Endothelial cell of umbilical vein (primary cell): ENCODE data around the gene FOCAD. TPM values are rescaled to one million over a fixed set of nuclear protein-coding genes. Genes with fewer than 3 reads are reported as not detected.
A peak's percentile ranks its signal among the peaks of the same experiment; 100 is the strongest.

Experiments
- BruUV-seq: library from RNA; stranded (reverse); fragments of 400-500 nt; replicated peaks from 2 replicates; lab custom pipeline; 2021; lab: Mats Ljungman, UMichigan
- CTCF ChIA-PET: fragments of 300-600, 350-600 bp; sonication (Branson Sonifier 250); formaldehyde crosslinking; loops from one replicate; lab custom pipeline; 2021; ENCODE audit warnings: antibody characterized with exemption, inconsistent platforms; lab: Charles Lee
- POLR2A ChIA-PET: fragments of 300-600, 350-600 bp; sonication (Branson Sonifier 250); formaldehyde crosslinking; loops from one replicate; lab custom pipeline; 2021; ENCODE audit warnings: antibody characterized with exemption, inconsistent platforms; lab: Charles Lee
- DNase-seq: peaks from one replicate; pipeline ENCODE4 v3.0.0-alpha.2; 2011; ENCODE audit warnings: low read depth, low spot score
- FAIRE-seq: peaks from 2 replicates; lab custom pipeline; 2011; peaks lifted over from hg19 to GRCh38; lab: Jason Lieb, UNC
- H2AFZ ChIP-seq: 2 replicates; pipeline ENCODE4 v1.6.0; 2012; ENCODE audit warnings: low read depth, low read length, control low read depth, inconsistent platforms
- H3K27ac ChIP-seq: 2 replicates; pipeline ENCODE4 v1.5.1; 2011; ENCODE audit warnings: low read depth, mild to moderate bottlenecking, control low read depth, low read length, moderate library complexity; ENCODE audit not compliant: insufficient read depth
- H3K27me3 ChIP-seq, 2 experiments: 2 replicates each; pipeline versions ENCODE4 v1.6.0 to v1.6.1; 2011; ENCODE audit warnings: low read length in 2 of 2, mixed read lengths in 1 of 2; ENCODE audit not compliant: control insufficient read depth in 2 of 2, insufficient read depth in 2 of 2
- H3K36me3 ChIP-seq, 2 experiments: 2 replicates in 1 of 2; 3 replicates in 1 of 2; pipeline ENCODE4 v1.5.1; 2011; ENCODE audit warnings: low read length in 2 of 2, mild to moderate bottlenecking in 1 of 2, moderate library complexity in 1 of 2; ENCODE audit not compliant: control insufficient read depth in 2 of 2, insufficient read depth in 2 of 2; ENCODE audit errors: extremely low read depth in 1 of 2
- H3K4me1 ChIP-seq: 3 replicates; pipeline ENCODE4 v1.5.1; 2011; ENCODE audit warnings: mild to moderate bottlenecking, low read length; ENCODE audit not compliant: control insufficient read depth, insufficient read depth; ENCODE audit errors: extremely low read depth
- H3K4me2 ChIP-seq: 2 replicates; pipeline ENCODE4 v1.6.1; 2011; ENCODE audit warnings: low read length, control low read depth, mixed read lengths; ENCODE audit not compliant: insufficient read depth
- H3K4me3 ChIP-seq, 3 experiments: fragments of 200-600 bp in 1 of 3; sonication (generic), shearing (Covaris generic) in 1 of 3; replicated peaks in 1 of 3; 2 replicates each; pipeline ENCODE4 v1.5.1; 2011 to 2016; ENCODE audit warnings: control low read depth in 3 of 3, low read length in 3 of 3, mild to moderate bottlenecking in 2 of 3, inconsistent platforms in 1 of 3, low read depth in 1 of 3, moderate library complexity in 1 of 3; ENCODE audit not compliant: insufficient read depth in 1 of 3
- H3K79me2 ChIP-seq: 2 replicates; pipeline ENCODE4 v1.6.0; 2012; ENCODE audit warnings: low read length, inconsistent platforms; ENCODE audit not compliant: control insufficient read depth, insufficient read depth
- H3K9ac ChIP-seq: replicated peaks from 2 replicates; pipeline ENCODE3; 2011; ENCODE audit warnings: low read length, control low read depth; ENCODE audit not compliant: insufficient read depth; ENCODE audit errors: extremely low read depth
- H3K9me1 ChIP-seq: replicated peaks from 3 replicates; pipeline ENCODE4 v1.6.0; 2011; ENCODE audit warnings: mild to moderate bottlenecking, low read length; ENCODE audit not compliant: control insufficient read depth, insufficient read depth; ENCODE audit errors: extremely low read depth
- H3K9me3 ChIP-seq: replicated peaks from 2 replicates; pipeline ENCODE4 v1.5.1; 2012; ENCODE audit warnings: low read length, inconsistent platforms; ENCODE audit not compliant: control insufficient read depth, insufficient read depth
- H4K20me1 ChIP-seq: replicated peaks from 2 replicates; pipeline ENCODE3; 2011; ENCODE audit warnings: mild to moderate bottlenecking, low read length; ENCODE audit not compliant: control insufficient read depth, insufficient read depth; ENCODE audit errors: extremely low read depth
- CTCF ChIP-seq, 2 donors: IDR thresholded peaks; 1 replicate in 1 of 2; 2 replicates in 1 of 2; pipeline ENCODE4 v1.5.1; 2011; ENCODE audit warnings: low read length in 2 of 2, mild to moderate bottlenecking in 2 of 2, moderate library complexity in 2 of 2, control low read depth in 1 of 2, inconsistent platforms in 1 of 2, low read depth in 1 of 2; ENCODE audit not compliant: insufficient read depth in 1 of 2; ENCODE audit errors: extremely low read depth in 1 of 2
- EZH2 ChIP-seq: IDR thresholded peaks from 2 replicates; pipeline ENCODE4 v1.6.1; 2012; ENCODE audit warnings: borderline replicate concordance, low read depth, mild to moderate bottlenecking, moderate library complexity, low read length, inconsistent platforms; ENCODE audit not compliant: severe bottlenecking
- FOS ChIP-seq: IDR thresholded peaks from 2 replicates; pipeline ENCODE4 v1.6.1; 2011; ENCODE audit warnings: mild to moderate bottlenecking, low read length, moderate library complexity, borderline replicate concordance; ENCODE audit not compliant: insufficient read depth
- GATA2 ChIP-seq: IDR thresholded peaks from 2 replicates; pipeline ENCODE4 v1.7.0; 2011; ENCODE audit warnings: low read depth, mild to moderate bottlenecking, moderate library complexity, mixed read lengths, low read length; ENCODE audit not compliant: insufficient read length, insufficient read depth
- JUN ChIP-seq: IDR thresholded peaks from 2 replicates; pipeline ENCODE4 v1.6.1; 2011; ENCODE audit warnings: borderline replicate concordance, low read depth; ENCODE audit not compliant: insufficient read length, insufficient read depth
- MAX ChIP-seq: IDR thresholded peaks from 2 replicates; pipeline ENCODE4 v1.6.1; 2011; ENCODE audit not compliant: insufficient read depth, insufficient read length
- MYC ChIP-seq: IDR thresholded peaks from one replicate; pipeline ENCODE4 v1.6.1; 2011; ENCODE audit warnings: mild to moderate bottlenecking, low read depth, low read length
- POLR2A ChIP-seq: IDR thresholded peaks from 2 replicates; pipeline ENCODE4 v1.6.1; 2012; ENCODE audit warnings: low read depth, mild to moderate bottlenecking, control low read depth, low read length
- POLR2AphosphoS5 ChIP-seq: IDR thresholded peaks from 2 replicates; pipeline ENCODE4 v1.6.1; 2012; ENCODE audit warnings: low read depth, mild to moderate bottlenecking, control low read depth, low read length, moderate library complexity; ENCODE audit not compliant: insufficient read depth
- dilution Hi-C: fragments of 300-500 bp; cut with MboI; formaldehyde crosslinking; loops from one replicate; pipeline ENCODE4 v1.15.0; 2019; ENCODE audit warnings: low sequenced_read_pairs; ENCODE audit not compliant: extremely low pct_ligation_motif_present
- intact Hi-C: fragments of 100-400 bp; cut with micrococcal nuclease; formaldehyde crosslinking; loops from one replicate; pipeline ENCODE4 v1.10.0; 2022
- polyA plus RNA-seq, 4 experiments: library from polyadenylated mRNA; depleted of rRNA in 3 of 4; stranded (reverse) in 3 of 4; unstranded in 1 of 4; fragments of >200 nt; gene quantifications; 2 replicates each; pipeline versions ENCODE4 v1.2.1 to v1.2.3, GENCODE V29; 2011 to 2012; ENCODE audit warnings: missing spikeins in 1 of 4
- total RNA-seq: library from RNA; stranded (reverse); gene quantifications from 2 replicates; pipeline ENCODE4 v1.2.3, GENCODE V29; 2021

Gene FOCAD
- total and polyA plus RNA-seq, 2 donors (not counting 3 experiments of a cell fraction or from before 2014, with no cell fraction given) = 26.7 to 66.9 TPM

- H3K4me3 ChIP-seq = no peak overlapping the region
- no peaks in the 10 kb centered on the region for H3K4me1 ChIP-seq
- intact Hi-C loops (no loop called here), dilution Hi-C loops (no loop called here)
- H3K79me2 ChIP-seq = no peaks in the 10 kb centered on the region
- no peak overlapping the region for H3K4me2 ChIP-seq
- H3K27ac ChIP-seq = no peak overlapping the region
- FAIRE-seq = peak; percentile 68
- H3K9me3 ChIP-seq = no peaks in the 10 kb centered on the region
- peak; percentile 58 for DNase-seq
- no peaks in the 10 kb centered on the region for H3K9me1 ChIP-seq
- CTCF ChIA-PET = interaction anchor here (1.7 to 2.0 kb wide), 2 partner anchors 25 kb away, joined by 3 to 6 read pairs; no protein-coding TSS in a partner anchor
- no TSS peak for BruUV-seq
- no peaks in the 10 kb centered on the region for H3K36me3 ChIP-seq
- POLR2A ChIA-PET = no interaction called here
- H3K27me3 ChIP-seq = no peaks in the 10 kb centered on the region
- TF ChIP-seq FOS (no peak), GATA2 (no peak), POLR2AphosphoS5 (no peak), CTCF (IDR thresholded peaks at IDR 0.05; ENCODE audit: extremely low read depth in 1 of 2, insufficient read depth in 1 of 2, low read depth in 1 of 2, low read length in 2 of 2) (no peak), JUN (no peak), MAX (no peak), EZH2 (no peak), POLR2A (no peak), MYC (no peak)
- H3K9ac ChIP-seq = no peak overlapping the region
- no peaks in the 10 kb centered on the region for H4K20me1 ChIP-seq
- H2AFZ ChIP-seq = no peak overlapping the region
Measured at GRCh38 chr9:20649381-20649780, 34.7 kb upstream of the FOCAD start.
